Muscle of back (tissue), 11 donors: ENCODE data around the gene CASKIN2. TPM values are rescaled to one million over a fixed set of nuclear protein-coding genes. Genes with fewer than 3 reads are reported as not detected.
A peak's percentile ranks its signal among the peaks of the same experiment; 100 is the strongest.

ENCODE experiments used
- DNase-seq, 3 donors: peaks; one replicate each; pipeline versions ENCODE4 v3.0.0 to v3.0.0-alpha.2; 2013
- polyA plus RNA-seq, 10 donors: library from polyadenylated mRNA; unstranded; fragments of 120-200 nt; gene quantifications; one replicate each; pipeline ENCODE4 v1.2.1, GENCODE V29; 2013; ENCODE audit not compliant: insufficient read length in 10 of 10

Gene CASKIN2
- polyA plus RNA-seq, 10 donors = 16.2 to 28.7 (median 19.3) TPM

- DNase-seq = no peak
These were observed 9.2 kb downstream of the CASKIN2 start for GRCh38 chr17:75506134-75506533.

- DNase-seq = no peak
These were observed 9.7 kb downstream of the CASKIN2 start for GRCh38 chr17:75505640-75506039.

GRCh38 chr17:75505152-75505409 is 10.3 kb downstream of the CASKIN2 start:
- no peak for DNase-seq

GRCh38 chr17:75504347-75505151 is 10.8 kb downstream of the CASKIN2 start:
- no peak for DNase-seq

- no peak for DNase-seq
These were observed 11.4 kb downstream of the CASKIN2 start for GRCh38 chr17:75503976-75504346.

GRCh38 chr17:75503337-75503950 is 11.9 kb downstream of the CASKIN2 start:
- no peak for DNase-seq

- no peak for DNase-seq
These were observed 12.5 kb downstream of the CASKIN2 start for GRCh38 chr17:75502721-75503329.

- no peak for DNase-seq
These were observed 13.1 kb downstream of the CASKIN2 start for GRCh38 chr17:75502072-75502720.

- peak in 1 of 3 donors; percentile 42 for DNase-seq
These were observed 13.8 kb downstream of the CASKIN2 start for GRCh38 chr17:75501378-75502071.

GRCh38 chr17:75500419-75501216 is 14.7 kb downstream of the CASKIN2 start:
- no peak for DNase-seq

- DNase-seq = no peak
These were observed 15.9 kb downstream of the CASKIN2 start for GRCh38 chr17:75499313-75500022.

GRCh38 chr17:75498726-75499213 is 16.6 kb downstream of the CASKIN2 start:
- DNase-seq = peak in 1 of 3 donors; percentile 27

GRCh38 chr17:75498039-75498725 is 17.2 kb downstream of the CASKIN2 start:
- DNase-seq = no peak

- no peak for DNase-seq
These were observed 19.3 kb downstream of the CASKIN2 start for GRCh38 chr17:75496005-75496404.

- DNase-seq = no peak
These were observed 20.9 kb downstream of the CASKIN2 start for GRCh38 chr17:75494326-75494877.

GRCh38 chr17:75493476-75494129 is 21.7 kb downstream of the CASKIN2 start:
- no peak for DNase-seq

GRCh38 chr17:75492555-75493168 is 22.7 kb downstream of the CASKIN2 start:
- no peak for DNase-seq

- DNase-seq = no peak
These were observed 23.7 kb downstream of the CASKIN2 start for GRCh38 chr17:75491680-75492079.
